ENCODE data around the gene OCLN.
"Not testable (repeated sequence)": the region's sequence is repeated elsewhere in the genome, so short reads cannot be mapped to it uniquely, and the experiment has no call there.

DNA sequence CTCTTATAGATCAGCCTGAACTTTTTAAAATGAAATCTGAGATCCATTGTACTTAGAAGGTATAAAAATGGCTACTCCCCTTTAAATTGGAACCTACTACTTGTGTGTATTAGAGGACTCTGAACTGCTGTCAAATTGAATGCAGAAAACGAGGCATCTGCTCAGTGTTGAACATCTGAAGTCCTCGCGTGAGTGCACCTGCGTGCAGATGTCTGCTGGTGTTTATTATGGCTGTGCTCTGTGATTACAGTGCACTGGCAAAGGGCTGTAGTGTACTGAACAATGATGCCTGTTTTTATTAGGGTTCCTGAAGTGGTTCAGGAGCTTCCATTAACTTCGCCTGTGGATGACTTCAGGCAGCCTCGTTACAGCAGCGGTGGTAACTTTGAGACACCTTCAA lies 52.0 kb downstream of the OCLN start:
- TF ChIP-seq, protein P1, sequence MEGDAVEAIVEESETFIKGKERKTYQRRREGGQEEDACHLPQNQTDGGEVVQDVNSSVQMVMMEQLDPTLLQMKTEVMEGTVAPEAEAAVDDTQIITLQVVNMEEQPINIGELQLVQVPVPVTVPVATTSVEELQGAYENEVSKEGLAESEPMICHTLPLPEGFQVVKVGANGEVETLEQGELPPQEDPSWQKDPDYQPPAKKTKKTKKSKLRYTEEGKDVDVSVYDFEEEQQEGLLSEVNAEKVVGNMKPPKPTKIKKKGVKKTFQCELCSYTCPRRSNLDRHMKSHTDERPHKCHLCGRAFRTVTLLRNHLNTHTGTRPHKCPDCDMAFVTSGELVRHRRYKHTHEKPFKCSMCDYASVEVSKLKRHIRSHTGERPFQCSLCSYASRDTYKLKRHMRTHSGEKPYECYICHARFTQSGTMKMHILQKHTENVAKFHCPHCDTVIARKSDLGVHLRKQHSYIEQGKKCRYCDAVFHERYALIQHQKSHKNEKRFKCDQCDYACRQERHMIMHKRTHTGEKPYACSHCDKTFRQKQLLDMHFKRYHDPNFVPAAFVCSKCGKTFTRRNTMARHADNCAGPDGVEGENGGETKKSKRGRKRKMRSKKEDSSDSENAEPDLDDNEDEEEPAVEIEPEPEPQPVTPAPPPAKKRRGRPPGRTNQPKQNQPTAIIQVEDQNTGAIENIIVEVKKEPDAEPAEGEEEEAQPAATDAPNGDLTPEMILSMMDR (IDR thresholded peaks at IDR 0.05) = not testable (repeated sequence)
- TF ChIP-seq POLR2A, POLR2AphosphoS5 (IDR thresholded peaks at IDR 0.05): not testable (repeated sequence)
